Omental fat pad (tissue), 4 donors: ENCODE results near the gene PODXL. TPM values are rescaled to one million over a fixed set of nuclear protein-coding genes. Genes with fewer than 3 reads are reported as not detected.

Source experiments
- ATAC-seq: fragments of 150-250 bp; one replicate; pipeline ENCODE4 v1.9.1; 2016; ENCODE audit warnings: mild to moderate bottlenecking, moderate library complexity; ENCODE audit not compliant: low FRiP score
- DNase-seq: peaks from one replicate; pipeline ENCODE4 v3.0.0-alpha.2; 2019; ENCODE audit warnings: low spot score
- total RNA-seq, 4 donors: library from RNA; depleted of rRNA; stranded (reverse); fragments of >200 nt; gene quantifications; one replicate each; pipeline ENCODE4 v1.1.0, GENCODE V29; 2016
- TF ChIP-seq, protein P1 (sequence below), 3 donors: fragments of 450-650 bp; IDR thresholded peaks; one replicate each; pipeline ENCODE4 v1.5.1; 2016 to 2017; ENCODE audit warnings: antibody characterized with exemption in 3 of 3, mild to moderate bottlenecking in 3 of 3, moderate library complexity in 2 of 3

PODXL gene
- total RNA-seq, 4 donors from 2014 or later, result 40.0 to 102 (median 71.6) TPM

DNA sequence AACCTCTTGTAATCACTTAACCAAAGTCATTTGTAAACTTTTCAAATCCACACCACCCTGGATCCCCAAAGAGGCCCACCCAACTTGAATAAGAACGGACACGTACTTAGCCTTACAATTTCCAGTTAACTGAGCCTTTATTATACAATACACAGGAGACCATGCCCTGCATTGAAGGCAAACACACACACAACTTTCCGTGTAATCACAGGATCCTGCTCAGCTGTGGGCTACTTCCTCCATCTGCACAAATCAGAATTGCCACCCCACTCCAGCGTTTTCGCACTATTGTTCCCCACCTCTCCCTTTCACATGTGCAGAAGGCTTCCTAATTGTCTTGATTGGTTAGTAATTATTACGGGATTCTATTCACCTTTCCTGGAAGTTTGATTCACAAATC lies 12.1 kb upstream of the PODXL start:
- TF ChIP-seq, protein P1, sequence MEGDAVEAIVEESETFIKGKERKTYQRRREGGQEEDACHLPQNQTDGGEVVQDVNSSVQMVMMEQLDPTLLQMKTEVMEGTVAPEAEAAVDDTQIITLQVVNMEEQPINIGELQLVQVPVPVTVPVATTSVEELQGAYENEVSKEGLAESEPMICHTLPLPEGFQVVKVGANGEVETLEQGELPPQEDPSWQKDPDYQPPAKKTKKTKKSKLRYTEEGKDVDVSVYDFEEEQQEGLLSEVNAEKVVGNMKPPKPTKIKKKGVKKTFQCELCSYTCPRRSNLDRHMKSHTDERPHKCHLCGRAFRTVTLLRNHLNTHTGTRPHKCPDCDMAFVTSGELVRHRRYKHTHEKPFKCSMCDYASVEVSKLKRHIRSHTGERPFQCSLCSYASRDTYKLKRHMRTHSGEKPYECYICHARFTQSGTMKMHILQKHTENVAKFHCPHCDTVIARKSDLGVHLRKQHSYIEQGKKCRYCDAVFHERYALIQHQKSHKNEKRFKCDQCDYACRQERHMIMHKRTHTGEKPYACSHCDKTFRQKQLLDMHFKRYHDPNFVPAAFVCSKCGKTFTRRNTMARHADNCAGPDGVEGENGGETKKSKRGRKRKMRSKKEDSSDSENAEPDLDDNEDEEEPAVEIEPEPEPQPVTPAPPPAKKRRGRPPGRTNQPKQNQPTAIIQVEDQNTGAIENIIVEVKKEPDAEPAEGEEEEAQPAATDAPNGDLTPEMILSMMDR (IDR thresholded peaks at IDR 0.05), result no peak
- no peak for ATAC-seq
- DNase-seq, result no peak

GRCh38 chr7:131564640-131565039 lies 8.2 kb upstream of the PODXL start:
- no peak for DNase-seq

GRCh38 chr7:131563918-131564317 lies 7.5 kb upstream of the PODXL start:
- DNase-seq (no peak), ATAC-seq (no peak)
- TF ChIP-seq, protein P1 (IDR thresholded peaks at IDR 0.05), result no peak

More at GRCh38 chr7:131564640-131565039, 8.2 kb upstream of the PODXL start:
- ATAC-seq, result no peak
- TF ChIP-seq, protein P1 (IDR thresholded peaks at IDR 0.05), result no peak

- ATAC-seq (no peak), DNase-seq (no peak)
- TF ChIP-seq, protein P1 (IDR thresholded peaks at IDR 0.05), result no peak
Measured at GRCh38 chr7:131562941-131563340, 6.5 kb upstream of the PODXL start.

- no peak for ATAC-seq
- DNase-seq, result no peak
- TF ChIP-seq, protein P1 (IDR thresholded peaks at IDR 0.05), result no peak
Measured at GRCh38 chr7:131560061-131560460, 3.6 kb upstream of the PODXL start.

GRCh38 chr7:131557652-131558385 lies 1.4 kb upstream of the PODXL start:
- DNase-seq, result no peak
- ATAC-seq, result no peak
- TF ChIP-seq, protein P1 (IDR thresholded peaks at IDR 0.05), result no peak
